GM18505 (cell line): ENCODE results near the gene PARD3.

Source experiments
- ATAC-seq: cut with Tn5 transposase; IDR thresholded peaks from one replicate; pipeline ENCODE4 v1.9.1; 2021; ENCODE audit not compliant: unreplicated experiment
- POLR2A ChIP-seq: IDR thresholded peaks from 4 replicates; pipeline ENCODE4 v1.6.1; 2011; ENCODE audit warnings: borderline replicate concordance; ENCODE audit not compliant: insufficient read depth, insufficient read length; ENCODE audit errors: extremely low read depth

Gene PARD3

GRCh38 chr10:34624323-34625153 lies 190.6 kb downstream of the PARD3 start:
- no peak for ATAC-seq
- no peak for TF ChIP-seq POLR2A

- TF ChIP-seq POLR2A: no peak
- ATAC-seq: no peak
These were observed 192.2 kb downstream of the PARD3 start for GRCh38 chr10:34622945-34623344.

DNA sequence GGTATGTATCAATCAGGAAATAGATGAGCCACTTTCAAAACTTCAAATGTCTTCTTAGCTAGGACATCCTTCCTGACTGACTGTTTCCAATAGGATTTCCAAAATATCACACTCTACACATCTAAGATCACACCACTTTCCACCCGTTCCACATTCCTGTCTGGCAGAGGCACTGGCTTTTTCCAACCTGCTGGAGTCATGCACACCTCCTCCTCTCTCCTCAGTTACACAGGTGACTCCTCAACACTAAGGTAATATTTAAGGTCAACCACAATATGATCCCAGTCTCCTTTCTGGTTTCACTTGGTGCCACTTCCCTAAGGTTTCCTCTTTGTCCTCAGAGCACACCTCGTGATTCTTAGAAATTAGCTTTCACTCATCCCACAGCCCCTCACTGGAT lies 196.5 kb downstream of the PARD3 start:
- TF ChIP-seq POLR2A: no peak
- ATAC-seq: no peak

- no peak for TF ChIP-seq POLR2A
- ATAC-seq: no peak
These were observed 199.3 kb downstream of the PARD3 start for GRCh38 chr10:34615770-34616169.

DNA sequence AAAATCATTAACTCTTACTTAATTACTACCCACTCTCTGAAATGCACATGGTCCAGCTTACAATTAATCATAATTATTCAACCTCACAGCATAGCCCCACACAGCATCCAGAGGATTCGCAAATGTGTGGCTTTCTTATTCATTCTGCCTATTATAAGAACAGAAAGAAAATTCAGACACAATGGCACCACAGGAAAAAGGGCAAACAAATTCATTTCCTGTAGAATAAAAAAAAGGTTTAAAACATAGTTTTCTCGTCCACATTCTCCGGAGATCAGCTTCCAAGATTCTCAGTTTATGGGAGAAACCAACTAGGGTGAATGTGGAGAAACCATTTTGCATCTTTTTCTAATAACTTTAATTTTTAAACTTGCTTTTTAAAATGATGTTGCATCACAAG lies 201.6 kb downstream of the PARD3 start:
- no peak for ATAC-seq
- no peak for TF ChIP-seq POLR2A

- no peak for ATAC-seq
- TF ChIP-seq POLR2A: no peak
These were observed 202.2 kb downstream of the PARD3 start for GRCh38 chr10:34612938-34613337.

DNA sequence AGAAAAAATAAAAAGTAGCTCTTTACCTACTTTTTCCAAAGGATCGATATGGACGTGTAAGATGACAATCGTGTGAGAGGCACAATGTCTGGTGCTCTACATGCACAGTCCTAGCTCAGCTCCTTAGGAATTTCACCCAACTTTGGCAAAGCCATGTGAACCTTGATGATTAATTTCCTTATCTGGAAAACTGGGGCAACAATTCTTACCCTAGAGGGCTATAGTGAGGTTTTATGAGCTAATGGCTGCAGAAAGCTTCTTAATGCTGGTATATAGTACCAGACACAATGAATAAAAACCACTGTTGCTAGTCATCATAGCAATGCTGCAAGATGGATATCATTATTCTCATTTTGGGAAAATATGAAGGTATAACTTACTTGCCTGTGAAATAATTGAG lies 202.7 kb downstream of the PARD3 start:
- ATAC-seq: no peak
- no peak for TF ChIP-seq POLR2A

DNA sequence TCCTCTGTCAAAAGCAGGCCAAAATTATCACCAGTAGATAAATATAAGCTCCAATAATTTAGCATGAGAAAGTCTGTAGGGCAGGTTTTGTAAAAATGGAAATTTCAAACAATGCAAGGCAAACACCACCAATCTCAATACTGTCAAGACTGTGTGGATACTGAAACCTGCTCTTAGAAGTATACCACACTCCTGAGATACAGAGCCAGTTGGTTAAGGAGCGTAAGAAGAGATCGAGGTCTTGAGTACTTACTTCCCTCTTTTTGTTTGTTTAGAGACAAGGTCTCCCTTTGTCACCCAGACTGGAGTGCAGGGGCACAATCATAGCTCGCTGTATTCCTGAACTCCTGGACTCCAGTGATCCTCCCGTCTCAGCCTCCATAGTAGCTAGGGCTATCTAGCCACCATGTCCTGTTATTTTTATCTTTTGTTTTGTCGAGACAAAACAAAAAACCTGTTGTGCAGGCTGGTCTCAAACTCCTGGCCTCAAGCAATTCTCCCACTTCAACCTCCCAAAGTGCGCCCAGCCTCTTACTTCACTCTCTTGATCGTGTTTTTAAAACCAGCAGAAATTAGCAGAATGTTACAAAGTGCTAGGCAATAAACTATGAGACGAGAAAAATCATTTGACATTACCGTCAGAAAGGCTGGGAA lies 205.7 kb downstream of the PARD3 start:
- no peak for TF ChIP-seq POLR2A
- no peak for ATAC-seq

DNA sequence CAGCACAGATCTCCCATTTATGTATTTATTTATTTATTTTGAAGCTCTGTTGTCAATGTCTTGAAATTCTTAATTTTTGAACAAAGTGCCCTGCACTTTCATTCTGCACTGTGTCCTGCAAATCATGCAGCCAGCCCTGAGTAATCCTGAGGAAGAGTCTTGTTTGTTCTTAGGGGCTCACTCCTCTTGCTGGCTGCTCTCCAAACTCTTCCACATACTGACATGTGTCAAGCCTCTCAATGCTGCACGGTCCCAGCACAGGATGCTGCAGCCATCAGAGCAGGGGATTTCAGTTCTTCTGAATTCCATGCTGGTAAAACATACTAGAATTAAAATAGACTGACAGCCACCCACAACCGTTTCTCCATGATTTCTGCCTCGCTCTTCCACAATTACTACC lies 207.2 kb downstream of the PARD3 start:
- no peak for TF ChIP-seq POLR2A
- ATAC-seq: no peak

DNA sequence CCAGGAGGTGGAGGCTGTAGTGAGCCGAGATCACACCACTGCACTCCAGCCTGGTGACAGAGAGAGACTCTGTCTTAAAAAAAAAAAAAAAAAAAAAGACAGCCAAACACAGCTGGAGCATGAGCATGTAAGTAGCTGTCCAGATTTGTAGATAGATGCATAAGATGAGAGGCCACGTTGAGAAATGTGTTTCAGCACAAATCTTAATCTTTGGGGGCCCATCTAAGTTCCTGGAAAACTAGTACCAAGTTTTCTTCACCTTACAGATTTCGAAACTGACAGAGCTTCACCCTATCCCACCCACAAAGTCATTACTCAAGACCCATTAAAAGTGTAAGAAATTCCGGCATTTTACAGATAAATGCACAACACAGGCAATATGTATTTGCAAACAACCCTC lies 208.2 kb downstream of the PARD3 start:
- no peak for ATAC-seq

GRCh38 chr10:34602478-34602877 lies 212.6 kb downstream of the PARD3 start:
- TF ChIP-seq POLR2A: no peak
- ATAC-seq: no peak

More for the DNA sequence above, 208.2 kb downstream of the PARD3 start:
- no peak for TF ChIP-seq POLR2A

DNA sequence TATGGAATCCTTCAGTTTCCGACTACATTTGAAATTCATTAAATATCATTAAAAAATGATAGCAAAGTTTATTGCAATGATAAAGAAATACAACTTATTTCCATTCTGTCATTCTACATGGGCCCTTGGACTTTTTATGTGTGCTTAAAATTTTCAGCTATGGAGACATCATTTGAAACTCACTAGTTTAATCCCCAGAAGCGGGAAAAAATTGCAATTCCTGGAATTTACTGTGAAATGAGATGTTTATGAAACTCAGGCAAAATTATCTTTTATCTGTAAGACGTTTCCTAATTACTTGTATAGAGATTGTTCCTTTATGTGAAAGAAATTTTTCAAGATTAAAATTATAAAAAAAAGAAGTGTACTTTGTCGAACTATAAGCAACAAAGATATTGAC lies 213.4 kb downstream of the PARD3 start:
- no peak for ATAC-seq
- TF ChIP-seq POLR2A: no peak

DNA sequence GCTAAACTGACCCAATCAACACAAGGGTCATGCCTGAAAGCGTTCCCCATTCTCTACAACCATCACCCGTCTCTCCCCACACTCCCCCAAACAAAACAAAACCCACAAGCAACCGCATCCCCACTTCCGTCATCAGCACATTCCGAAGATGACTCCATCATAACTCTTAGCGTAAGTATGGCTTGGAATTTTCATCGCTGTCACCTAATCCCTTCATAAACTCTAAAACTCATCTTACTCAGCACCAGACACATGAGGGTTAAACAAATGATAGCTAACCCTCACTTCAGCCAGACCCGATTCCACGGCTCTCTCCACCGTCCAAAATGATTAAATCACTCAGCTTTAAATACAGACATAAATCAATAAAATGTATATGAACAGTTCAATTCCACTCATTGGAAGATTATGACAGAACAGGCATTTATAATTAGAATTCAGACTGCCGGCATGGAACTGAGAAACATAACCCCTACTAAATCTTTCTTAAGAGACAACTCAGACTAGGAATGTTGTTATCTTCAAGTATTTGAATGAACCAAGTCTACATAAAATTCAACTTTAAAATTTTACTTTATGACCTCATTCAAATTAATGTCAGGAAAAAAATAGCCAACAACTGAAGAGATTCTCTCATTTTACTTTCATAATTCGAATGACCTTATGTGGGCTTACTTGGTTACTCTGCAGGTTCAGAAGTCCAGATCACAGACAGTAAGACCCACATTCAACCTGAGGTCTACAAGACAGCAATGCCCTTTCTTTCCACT lies 215.9 kb downstream of the PARD3 start:
- no peak for ATAC-seq
- no peak for TF ChIP-seq POLR2A
